ENCODE measurements around the gene ELK3.
"Not testable (repeated sequence)": the region's sequence is repeated elsewhere in the genome, so short reads cannot be mapped to it uniquely, and the experiment has no call there.

Gene ELK3

DNA sequence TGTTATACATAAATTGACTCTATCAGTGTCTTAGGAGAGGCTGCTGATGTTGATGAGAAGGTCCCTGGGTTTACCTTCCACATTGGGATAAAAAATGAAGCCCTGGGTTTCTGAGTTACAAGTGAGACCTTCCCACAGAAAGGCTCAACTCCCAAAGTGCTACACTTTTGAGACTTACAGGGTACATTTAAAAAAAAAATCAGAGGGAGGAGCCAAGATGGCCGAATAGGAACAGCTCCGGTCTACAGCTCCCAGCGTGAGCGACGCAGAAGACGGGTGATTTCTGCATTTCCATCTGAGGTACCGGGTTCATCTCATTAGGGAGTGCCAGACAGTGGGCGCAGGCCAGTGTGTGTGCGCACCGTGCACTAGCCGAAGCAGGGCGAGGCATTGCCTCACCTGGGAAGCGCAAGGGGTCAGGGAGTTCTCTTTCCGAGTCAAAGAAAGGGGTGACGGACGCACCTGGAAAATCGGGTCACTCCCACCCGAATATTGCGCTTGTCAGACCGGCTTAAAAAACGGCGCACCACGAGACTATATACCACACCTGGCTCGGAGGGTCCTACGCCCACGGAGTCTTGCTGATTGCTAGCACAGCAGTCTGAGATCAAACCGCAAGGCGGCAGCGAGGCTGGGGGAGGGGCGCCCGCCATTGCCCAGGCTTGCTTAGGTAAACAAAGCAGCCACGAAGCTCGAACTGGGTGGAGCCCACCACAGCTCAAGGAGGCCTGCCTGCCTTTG is 121.7 kb downstream of the ELK3 start:
- DNase-seq, result not testable (repeated sequence)

DNA sequence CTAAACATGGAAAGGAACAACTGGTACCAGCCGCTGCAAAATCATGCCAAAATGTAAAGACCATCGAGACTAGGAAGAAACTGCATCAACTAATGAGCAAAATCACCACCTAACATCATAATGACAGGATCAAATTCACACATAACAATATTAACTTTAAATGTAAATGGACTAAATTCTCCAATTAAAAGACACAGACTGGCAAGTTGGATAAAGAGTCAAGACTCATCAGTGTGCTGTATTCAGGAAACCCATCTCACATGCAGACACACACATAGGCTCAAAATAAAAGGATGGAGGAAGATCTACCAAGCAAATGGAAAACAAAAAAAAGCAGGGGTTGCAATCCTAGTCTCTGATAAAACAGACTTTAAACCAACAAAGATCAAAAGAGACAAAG is 123.6 kb downstream of the ELK3 start:
- DNase-seq, result not testable (repeated sequence)

All from activated CD4-positive, alpha-beta T cell treated with anti-CD3 and anti-CD28 coated beads for 1 hour (primary cell).